Stimulated activated effector memory CD8-positive, alpha-beta T cell treated with anti-CD3 and anti-CD28 coated beads, Interleukin-12 subunit alpha, Interleukin-12 subunit beta, amount 100 ng/mL, for 72 hours (primary cell): Measurements from ENCODE around the gene IGFBP3.

ENCODE experiments used
- ATAC-seq: fragments of 150-1000 bp; cut with Tn5 transposase; 2 replicates; pipeline ENCODE4 v1.10.0; 2021
- DNase-seq, 2 donors: peaks; one replicate each; pipeline ENCODE4 v3.0.0; 2021 to 2022; ENCODE audit warnings: low spot score in 2 of 2
- H3K27ac Mint-ChIP-seq: one replicate; pipeline ENCODE4 v1.8.0; 2022; ENCODE audit warnings: mild to moderate bottlenecking, mixed read lengths
- H3K36me3 Mint-ChIP-seq: one replicate; pipeline ENCODE4 v1.8.0; 2022; ENCODE audit warnings: mild to moderate bottlenecking, mixed read lengths
- H3K4me1 Mint-ChIP-seq: one replicate; pipeline ENCODE4 v1.8.0; 2022; ENCODE audit warnings: mixed read lengths
- H3K4me3 Mint-ChIP-seq: one replicate; pipeline ENCODE4 v1.8.0; 2022; ENCODE audit warnings: mild to moderate bottlenecking, mixed read lengths
- H3K9me3 Mint-ChIP-seq: one replicate; pipeline ENCODE4 v1.8.0; 2022; ENCODE audit warnings: mixed read lengths

The IGFBP3 gene

GRCh38 chr7:45938626-45939302 lies 17.7 kb upstream of the IGFBP3 start:
- no peak for DNase-seq
- no peak overlapping the region for H3K27ac Mint-ChIP-seq
- peaks cover 4% of the 10 kb centered on the region for H3K9me3 Mint-ChIP-seq
- H3K4me3 Mint-ChIP-seq = no peak overlapping the region
- no peak for ATAC-seq
- H3K36me3 Mint-ChIP-seq = no peaks in the 10 kb centered on the region
- H3K4me1 Mint-ChIP-seq = peaks cover 12% of the 10 kb centered on the region

GRCh38 chr7:45937862-45938261 lies 16.8 kb upstream of the IGFBP3 start:
- H3K27ac Mint-ChIP-seq = no peak overlapping the region
- ATAC-seq (no peak), DNase-seq (no peak)
- H3K36me3 Mint-ChIP-seq = no peaks in the 10 kb centered on the region
- peaks cover 4% of the 10 kb centered on the region for H3K9me3 Mint-ChIP-seq
- H3K4me3 Mint-ChIP-seq = no peak overlapping the region
- peaks cover 12% of the 10 kb centered on the region for H3K4me1 Mint-ChIP-seq

- no peak for DNase-seq
- Mint-ChIP-seq H3K27ac (no peak overlapping the region), H3K4me3 (no peak overlapping the region), H3K4me1 (peaks cover 12% of the 10 kb centered on the region), H3K36me3 (no peaks in the 10 kb centered on the region), H3K9me3 (peaks cover 4% of the 10 kb centered on the region)
- ATAC-seq = no peak
Observed at GRCh38 chr7:45937301-45937700, 16.2 kb upstream of the IGFBP3 start.

GRCh38 chr7:45930967-45931366 lies 9.9 kb upstream of the IGFBP3 start:
- H3K9me3 Mint-ChIP-seq = no peaks in the 10 kb centered on the region
- no peak overlapping the region for H3K4me3 Mint-ChIP-seq
- no peaks in the 10 kb centered on the region for H3K4me1 Mint-ChIP-seq
- ATAC-seq (no peak), DNase-seq (no peak)
- H3K36me3 Mint-ChIP-seq = no peaks in the 10 kb centered on the region
- no peak overlapping the region for H3K27ac Mint-ChIP-seq

- DNase-seq (no peak), ATAC-seq (no peak)
- peaks cover 8% of the 10 kb centered on the region for H3K4me1 Mint-ChIP-seq
- no peaks in the 10 kb centered on the region for H3K9me3 Mint-ChIP-seq
- H3K36me3 Mint-ChIP-seq = no peaks in the 10 kb centered on the region
- H3K4me3 Mint-ChIP-seq = peak overlapping the region; percentile 35
- H3K27ac Mint-ChIP-seq = no peak overlapping the region
Observed at GRCh38 chr7:45927721-45928120, 6.6 kb upstream of the IGFBP3 start.

GRCh38 chr7:45924283-45924682 lies 3.2 kb upstream of the IGFBP3 start:
- no peaks in the 10 kb centered on the region for H3K9me3 Mint-ChIP-seq
- ATAC-seq = no peak
- no peak for DNase-seq
- peaks cover 16% of the 10 kb centered on the region for H3K4me1 Mint-ChIP-seq
- H3K27ac Mint-ChIP-seq = no peak overlapping the region
- H3K36me3 Mint-ChIP-seq = no peaks in the 10 kb centered on the region
- no peak overlapping the region for H3K4me3 Mint-ChIP-seq

GRCh38 chr7:45923818-45924217 lies 2.7 kb upstream of the IGFBP3 start:
- Mint-ChIP-seq H3K9me3 (no peaks in the 10 kb centered on the region), H3K4me3 (no peak overlapping the region), H3K4me1 (peaks cover 16% of the 10 kb centered on the region), H3K27ac (no peak overlapping the region), H3K36me3 (no peaks in the 10 kb centered on the region)
- DNase-seq (no peak), ATAC-seq (no peak)

- DNase-seq (peak in 1 of 2 donors; percentile 73), ATAC-seq (peak; percentile 50)
- Mint-ChIP-seq H3K9me3 (no peaks in the 10 kb centered on the region), H3K4me3 (peak overlapping the region; percentile 47), H3K27ac (no peak overlapping the region), H3K36me3 (no peaks in the 10 kb centered on the region), H3K4me1 (peaks cover 16% of the 10 kb centered on the region)
Observed at GRCh38 chr7:45923290-45923689, 2.2 kb upstream of the IGFBP3 start.

GRCh38 chr7:45922810-45923209 lies 1.7 kb upstream of the IGFBP3 start:
- ATAC-seq (peak; percentile 60), DNase-seq (no peak)
- H3K4me3 Mint-ChIP-seq = peak overlapping the region; percentile 47
- no peaks in the 10 kb centered on the region for H3K36me3 Mint-ChIP-seq
- H3K9me3 Mint-ChIP-seq = no peaks in the 10 kb centered on the region
- H3K27ac Mint-ChIP-seq = no peak overlapping the region
- H3K4me1 Mint-ChIP-seq = peaks cover 16% of the 10 kb centered on the region

- Mint-ChIP-seq H3K4me1 (peaks cover 16% of the 10 kb centered on the region), H3K4me3 (peak overlapping the region; percentile 47), H3K27ac (no peak overlapping the region), H3K36me3 (no peaks in the 10 kb centered on the region), H3K9me3 (no peaks in the 10 kb centered on the region)
- DNase-seq = no peak
- no peak for ATAC-seq
Observed at GRCh38 chr7:45921699-45922519, 837 bp upstream of the IGFBP3 start.

- H3K27ac Mint-ChIP-seq = no peak overlapping the region
- peak overlapping the region; percentile 47 for H3K4me3 Mint-ChIP-seq
- H3K9me3 Mint-ChIP-seq = no peaks in the 10 kb centered on the region
- H3K4me1 Mint-ChIP-seq = peaks cover 16% of the 10 kb centered on the region
- no peaks in the 10 kb centered on the region for H3K36me3 Mint-ChIP-seq
- no peak for DNase-seq
- no peak for ATAC-seq
Observed at GRCh38 chr7:45921381-45921698, 268 bp upstream of the IGFBP3 start.

GRCh38 chr7:45919993-45920459 lies 1.0 kb downstream of the IGFBP3 start:
- Mint-ChIP-seq H3K9me3 (no peaks in the 10 kb centered on the region), H3K4me3 (peak overlapping the region; percentile 45), H3K36me3 (no peaks in the 10 kb centered on the region), H3K4me1 (peaks cover 23% of the 10 kb centered on the region), H3K27ac (no peak overlapping the region)
- DNase-seq (no peak), ATAC-seq (no peak)

- Mint-ChIP-seq H3K9me3 (no peaks in the 10 kb centered on the region), H3K36me3 (no peaks in the 10 kb centered on the region), H3K4me1 (peaks cover 23% of the 10 kb centered on the region), H3K4me3 (no peak overlapping the region), H3K27ac (no peak overlapping the region)
- DNase-seq (no peak), ATAC-seq (no peak)
Observed at GRCh38 chr7:45919231-45919784, 1.8 kb downstream of the IGFBP3 start.

- Mint-ChIP-seq H3K4me1 (peaks cover 23% of the 10 kb centered on the region), H3K9me3 (no peaks in the 10 kb centered on the region), H3K27ac (no peak overlapping the region), H3K36me3 (no peaks in the 10 kb centered on the region), H3K4me3 (no peak overlapping the region)
- DNase-seq (no peak), ATAC-seq (no peak)
Observed at GRCh38 chr7:45918556-45918955, 2.5 kb downstream of the IGFBP3 start.

- Mint-ChIP-seq H3K27ac (no peak overlapping the region), H3K4me1 (peaks cover 14% of the 10 kb centered on the region), H3K4me3 (no peak overlapping the region), H3K9me3 (no peaks in the 10 kb centered on the region), H3K36me3 (no peaks in the 10 kb centered on the region)
- peak; percentile 33 for ATAC-seq
- DNase-seq = peak; percentile 68 to 86
Observed at GRCh38 chr7:45917658-45918057, 3.4 kb downstream of the IGFBP3 start.

GRCh38 chr7:45917064-45917463 lies 4.0 kb downstream of the IGFBP3 start:
- H3K27ac Mint-ChIP-seq = no peak overlapping the region
- no peak for ATAC-seq
- DNase-seq = no peak
- no peak overlapping the region for H3K4me3 Mint-ChIP-seq
- peaks cover 8% of the 10 kb centered on the region for H3K4me1 Mint-ChIP-seq
- no peaks in the 10 kb centered on the region for H3K9me3 Mint-ChIP-seq
- no peaks in the 10 kb centered on the region for H3K36me3 Mint-ChIP-seq
